Mesenchymal stem cell (in vitro differentiated cells and primary cell): Measurements from ENCODE around the gene SUCO.

Experiments used
- DNase-seq: peaks from one replicate; pipeline ENCODE4 v3.0.0-alpha.2; 2013
- H2AFZ ChIP-seq: one replicate; pipeline ENCODE4 v1.6.1; 2013; ENCODE audit warnings: low read depth, mild to moderate bottlenecking, control low read depth, inconsistent platforms, low read length, moderate library complexity
- H2AK5ac ChIP-seq: 2 replicates; pipeline ENCODE4 v1.6.1; 2013; ENCODE audit warnings: low read length, moderate library complexity, mild to moderate bottlenecking, inconsistent platforms; ENCODE audit not compliant: severe bottlenecking
- H2BK120ac ChIP-seq: one replicate; pipeline ENCODE4 v1.6.1; 2013; ENCODE audit warnings: low read depth, mild to moderate bottlenecking, inconsistent platforms, low read length, moderate library complexity
- H2BK12ac ChIP-seq, 2 experiments: one replicate each; pipeline ENCODE4 v1.6.1; 2013; ENCODE audit warnings: inconsistent platforms in 2 of 2, low read length in 2 of 2, mild to moderate bottlenecking in 2 of 2, moderate library complexity in 2 of 2, control low read depth in 1 of 2
- H2BK15ac ChIP-seq: one replicate; pipeline ENCODE4 v1.6.1; 2013; ENCODE audit warnings: mild to moderate bottlenecking, low read depth, inconsistent platforms; ENCODE audit not compliant: poor library complexity, severe bottlenecking
- H2BK5ac ChIP-seq: 2 replicates; pipeline ENCODE4 v1.6.1; 2013; ENCODE audit warnings: low read depth, mild to moderate bottlenecking, low read length, control low read depth, inconsistent platforms; ENCODE audit not compliant: poor library complexity, severe bottlenecking
- H3K14ac ChIP-seq, 2 experiments: one replicate each; pipeline ENCODE4 v1.6.1; 2013; ENCODE audit warnings: inconsistent platforms in 2 of 2, low read length in 2 of 2, control low read depth in 1 of 2, mild to moderate bottlenecking in 1 of 2, moderate library complexity in 1 of 2
- H3K18ac ChIP-seq, 2 experiments: one replicate each; pipeline ENCODE4 v1.6.1; 2013; ENCODE audit warnings: inconsistent platforms in 2 of 2, low read length in 2 of 2, control low read depth in 1 of 2, low read depth in 1 of 2, mild to moderate bottlenecking in 1 of 2
- H3K23ac ChIP-seq, 2 experiments: one replicate each; pipeline ENCODE4 v1.6.1; 2013; ENCODE audit warnings: inconsistent platforms in 2 of 2, low read length in 2 of 2, mild to moderate bottlenecking in 2 of 2, moderate library complexity in 2 of 2, control low read depth in 1 of 2
- H3K27ac ChIP-seq: 2 replicates; pipeline ENCODE4 v1.5.1; 2013; ENCODE audit warnings: mild to moderate bottlenecking, moderate library complexity, low read length, control low read depth, inconsistent platforms; ENCODE audit not compliant: poor library complexity, severe bottlenecking
- H3K27me3 ChIP-seq, 2 experiments: 2 replicates each; pipeline versions ENCODE4 v1.6.1 to v1.7.0; 2013; ENCODE audit warnings: low read length in 2 of 2, mild to moderate bottlenecking in 2 of 2, moderate library complexity in 2 of 2, control low read depth in 1 of 2, inconsistent platforms in 1 of 2; ENCODE audit not compliant: control insufficient read depth in 1 of 2, insufficient read depth in 1 of 2
- H3K36me3 ChIP-seq, 2 experiments: 2 replicates each; pipeline versions ENCODE4 v1.6.1 to v1.7.0; 2013; ENCODE audit warnings: low read length in 2 of 2, control low read depth in 1 of 2, inconsistent platforms in 1 of 2, low read depth in 1 of 2, mild to moderate bottlenecking in 1 of 2; ENCODE audit not compliant: insufficient read depth in 2 of 2, control insufficient read depth in 1 of 2
- H3K4ac ChIP-seq, 2 experiments: one replicate each; pipeline ENCODE4 v1.6.1; 2013; ENCODE audit warnings: inconsistent platforms in 2 of 2, low read length in 2 of 2, mild to moderate bottlenecking in 2 of 2, moderate library complexity in 2 of 2, control low read depth in 1 of 2, low read depth in 1 of 2
- H3K4me1 ChIP-seq: 2 replicates; pipeline ENCODE4 v1.6.1; 2013; ENCODE audit warnings: low read depth, low read length, control low read depth; ENCODE audit not compliant: control insufficient read depth, insufficient read depth
- H3K4me2 ChIP-seq: 2 replicates; pipeline ENCODE4 v1.6.1; 2013; ENCODE audit warnings: low read length, mild to moderate bottlenecking, inconsistent platforms; ENCODE audit not compliant: poor library complexity, severe bottlenecking
- H3K4me3 ChIP-seq, 2 experiments: 2 replicates each; pipeline versions ENCODE4 v1.5.1 to v1.7.0; 2013; ENCODE audit warnings: low read length in 2 of 2, mild to moderate bottlenecking in 2 of 2, control low read depth in 1 of 2, low read depth in 1 of 2; ENCODE audit not compliant: insufficient read depth in 1 of 2
- H3K79me1 ChIP-seq: replicated peaks from 2 replicates; pipeline ENCODE4 v1.6.1; 2013; ENCODE audit warnings: mild to moderate bottlenecking, control low read depth, low read length, inconsistent platforms; ENCODE audit not compliant: poor library complexity, severe bottlenecking
- H3K9ac ChIP-seq: 2 replicates; pipeline ENCODE4 v1.7.0; 2013; ENCODE audit warnings: mild to moderate bottlenecking, low read length, moderate library complexity
- H3K9me3 ChIP-seq: 2 replicates; pipeline ENCODE4 v1.7.0; 2013; ENCODE audit warnings: mild to moderate bottlenecking, low read length; ENCODE audit not compliant: control insufficient read depth
- H4K8ac ChIP-seq: one replicate; pipeline ENCODE4 v1.6.1; 2013; ENCODE audit warnings: inconsistent platforms, mild to moderate bottlenecking, low read length, moderate library complexity
- H4K91ac ChIP-seq: one replicate; pipeline ENCODE4 v1.6.1; 2013; ENCODE audit warnings: mild to moderate bottlenecking, low read length, inconsistent platforms
- WGBS: methylation state at CpG from one replicate; pipeline ENCODE4 v1.1.7; 2013; ENCODE audit warnings: mixed read lengths; 5-methylcytosine and 5-hydroxymethylcytosine counted together

SUCO gene

GRCh38 chr1:172566196-172566997, 33.4 kb downstream of the SUCO start:
- 100% methylated on average over 3 of the region's 5 CpGs for WGBS

GRCh38 chr1:172567720-172568119, 34.8 kb downstream of the SUCO start:
- 100% methylated on average over 1 of the region's 3 CpGs for WGBS
- no peak for DNase-seq
- Histone ChIP-seq H2BK5ac (no peak overlapping the region), H2BK12ac (no peak overlapping the region), H3K79me1 (peaks cover 31% of the 10 kb centered on the region), H3K9me3 (peaks cover 4% of the 10 kb centered on the region), H2AFZ (no peak overlapping the region), H3K4me1 (no peaks in the 10 kb centered on the region), H3K4me2 (no peak overlapping the region), H2BK120ac (no peak overlapping the region), H3K9ac (no peak overlapping the region), H3K23ac (no peak overlapping the region), H3K36me3 (peaks cover 27 to 72% of the 10 kb centered on the region in 2 experiments), H4K91ac (no peak overlapping the region), H2BK15ac (no peak overlapping the region), H3K27me3 (no peaks in the 10 kb centered on the region), H3K4me3 (no peak overlapping the region), H3K14ac (no peak overlapping the region), H3K18ac (no peak overlapping the region), H2AK5ac (no peak overlapping the region), H4K8ac (no peak overlapping the region), H3K4ac (no peak overlapping the region), H3K27ac (no peak overlapping the region)

More at GRCh38 chr1:172566196-172566997, 33.4 kb downstream of the SUCO start:
- Histone ChIP-seq H3K23ac (no peak overlapping the region), H3K9me3 (peaks cover 4% of the 10 kb centered on the region), H3K4me2 (no peak overlapping the region), H4K8ac (no peak overlapping the region), H4K91ac (no peak overlapping the region), H2BK5ac (no peak overlapping the region), H2AFZ (no peak overlapping the region), H2BK12ac (no peak overlapping the region), H3K27ac (no peak overlapping the region), H3K4me3 (no peak overlapping the region), H3K18ac (no peak overlapping the region), H3K4ac (no peak overlapping the region), H2BK15ac (no peak overlapping the region), H3K27me3 (no peaks in the 10 kb centered on the region), H3K4me1 (no peaks in the 10 kb centered on the region), H2BK120ac (no peak overlapping the region), H3K14ac (no peak overlapping the region), H3K79me1 (peaks cover 41% of the 10 kb centered on the region), H2AK5ac (no peak overlapping the region), H3K36me3 (peaks cover 36 to 79% of the 10 kb centered on the region in 2 experiments), H3K9ac (no peak overlapping the region)
- DNase-seq: no peak

GRCh38 chr1:172574080-172574479, 41.1 kb downstream of the SUCO start:
- no peak overlapping the region for H3K18ac ChIP-seq
- H3K27ac ChIP-seq: no peak overlapping the region
- H3K9ac ChIP-seq: no peak overlapping the region
- peaks cover 2 to 75% of the 10 kb centered on the region in 2 experiments for H3K36me3 ChIP-seq
- H2BK120ac ChIP-seq: no peak overlapping the region
- no peak overlapping the region for H2BK5ac ChIP-seq
- H2AFZ ChIP-seq: no peak overlapping the region
- H3K9me3 ChIP-seq: peaks cover 4% of the 10 kb centered on the region
- H3K23ac ChIP-seq: no peak overlapping the region
- no peak overlapping the region for H3K14ac ChIP-seq
- WGBS: no CpG with 5 or more reads among the region's 2 CpGs
- H3K79me1 ChIP-seq: peaks cover 2% of the 10 kb centered on the region
- no peak overlapping the region for H4K91ac ChIP-seq
- no peak overlapping the region for H3K4ac ChIP-seq
- no peak overlapping the region for H3K4me2 ChIP-seq
- no peak overlapping the region for H2AK5ac ChIP-seq
- no peak overlapping the region for H2BK15ac ChIP-seq
- H2BK12ac ChIP-seq: no peak overlapping the region
- no peaks in the 10 kb centered on the region for H3K4me1 ChIP-seq
- no peaks in the 10 kb centered on the region for H3K27me3 ChIP-seq
- no peak overlapping the region for H3K4me3 ChIP-seq
- no peak overlapping the region for H4K8ac ChIP-seq
- DNase-seq: no peak

GRCh38 chr1:172578586-172578985, 45.6 kb downstream of the SUCO start:
- Histone ChIP-seq H3K36me3 (peaks cover 3 to 72% of the 10 kb centered on the region in 2 experiments), H2AFZ (no peak overlapping the region), H3K79me1 (no peaks in the 10 kb centered on the region), H2BK15ac (no peak overlapping the region), H3K4me1 (no peaks in the 10 kb centered on the region), H2BK120ac (no peak overlapping the region), H3K4me2 (no peak overlapping the region), H2AK5ac (no peak overlapping the region), H2BK12ac (no peak overlapping the region), H3K23ac (no peak overlapping the region), H3K9ac (no peak overlapping the region), H3K4me3 (no peak overlapping the region), H3K18ac (no peak overlapping the region), H2BK5ac (no peak overlapping the region), H3K9me3 (no peaks in the 10 kb centered on the region), H3K27ac (no peak overlapping the region), H4K8ac (no peak overlapping the region), H3K4ac (no peak overlapping the region), H3K14ac (no peak overlapping the region), H4K91ac (no peak overlapping the region), H3K27me3 (no peaks in the 10 kb centered on the region)
- 93% methylated on average over 1 of the region's 1 CpG for WGBS
- no peak for DNase-seq
